Liver (tissue), 3 donors: ENCODE results near the gene APBA1.

Experiments
- RAD21 ChIP-seq, 2 donors: IDR thresholded peaks; 2 replicates each; pipeline ENCODE4 v1.6.1; 2016; ENCODE audit warnings: antibody characterized with exemption in 2 of 2, mild to moderate bottlenecking in 2 of 2
- TF ChIP-seq, protein P1 (sequence below): IDR thresholded peaks from 2 replicates; pipeline ENCODE4 v1.6.1; 2016; ENCODE audit warnings: antibody characterized with exemption
- TF ChIP-seq, protein P2 (sequence below): fragments of 150-350 bp; IDR thresholded peaks from 2 replicates; pipeline ENCODE4 v1.5.1; 2017; ENCODE audit warnings: improper control_type of control experiment, low read depth, low read length; ENCODE audit not compliant: missing input control
- donor health status: healthy.
- donor health status: healthy.

DNA sequence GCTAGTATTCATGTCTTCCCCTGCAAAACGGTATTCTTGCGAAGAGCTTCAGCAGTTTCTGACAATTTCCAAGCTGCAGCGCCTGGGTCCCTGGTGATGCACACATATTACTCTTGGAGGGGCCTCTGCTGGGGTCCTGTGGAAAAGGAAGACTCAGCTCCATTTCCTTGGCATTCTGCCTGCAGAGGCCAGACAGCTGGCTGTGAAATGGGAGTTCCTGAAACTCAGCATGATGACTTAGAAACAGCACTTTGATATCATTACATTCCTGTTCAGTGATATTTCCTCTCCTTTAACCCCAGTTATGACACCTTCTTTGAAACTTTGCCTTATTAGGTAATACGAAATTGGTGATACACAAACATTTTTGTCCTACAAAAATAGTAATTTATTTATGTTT lies 98.5 kb downstream of the APBA1 start:
- TF ChIP-seq, protein P1, sequence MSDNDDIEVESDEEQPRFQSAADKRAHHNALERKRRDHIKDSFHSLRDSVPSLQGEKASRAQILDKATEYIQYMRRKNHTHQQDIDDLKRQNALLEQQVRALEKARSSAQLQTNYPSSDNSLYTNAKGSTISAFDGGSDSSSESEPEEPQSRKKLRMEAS, result no peak
- TF ChIP-seq, protein P2, sequence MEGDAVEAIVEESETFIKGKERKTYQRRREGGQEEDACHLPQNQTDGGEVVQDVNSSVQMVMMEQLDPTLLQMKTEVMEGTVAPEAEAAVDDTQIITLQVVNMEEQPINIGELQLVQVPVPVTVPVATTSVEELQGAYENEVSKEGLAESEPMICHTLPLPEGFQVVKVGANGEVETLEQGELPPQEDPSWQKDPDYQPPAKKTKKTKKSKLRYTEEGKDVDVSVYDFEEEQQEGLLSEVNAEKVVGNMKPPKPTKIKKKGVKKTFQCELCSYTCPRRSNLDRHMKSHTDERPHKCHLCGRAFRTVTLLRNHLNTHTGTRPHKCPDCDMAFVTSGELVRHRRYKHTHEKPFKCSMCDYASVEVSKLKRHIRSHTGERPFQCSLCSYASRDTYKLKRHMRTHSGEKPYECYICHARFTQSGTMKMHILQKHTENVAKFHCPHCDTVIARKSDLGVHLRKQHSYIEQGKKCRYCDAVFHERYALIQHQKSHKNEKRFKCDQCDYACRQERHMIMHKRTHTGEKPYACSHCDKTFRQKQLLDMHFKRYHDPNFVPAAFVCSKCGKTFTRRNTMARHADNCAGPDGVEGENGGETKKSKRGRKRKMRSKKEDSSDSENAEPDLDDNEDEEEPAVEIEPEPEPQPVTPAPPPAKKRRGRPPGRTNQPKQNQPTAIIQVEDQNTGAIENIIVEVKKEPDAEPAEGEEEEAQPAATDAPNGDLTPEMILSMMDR, result no peak
- no peak for TF ChIP-seq RAD21 (IDR thresholded peaks at IDR 0.05)
